Measurements from ENCODE around the gene HEBP2. TPM values are rescaled to one million over a fixed set of nuclear protein-coding genes. Genes with fewer than 3 reads are reported as not detected.

Gene HEBP2
- total RNA-seq, 1 donor from 2014 or later, result 20.0 TPM

DNA sequence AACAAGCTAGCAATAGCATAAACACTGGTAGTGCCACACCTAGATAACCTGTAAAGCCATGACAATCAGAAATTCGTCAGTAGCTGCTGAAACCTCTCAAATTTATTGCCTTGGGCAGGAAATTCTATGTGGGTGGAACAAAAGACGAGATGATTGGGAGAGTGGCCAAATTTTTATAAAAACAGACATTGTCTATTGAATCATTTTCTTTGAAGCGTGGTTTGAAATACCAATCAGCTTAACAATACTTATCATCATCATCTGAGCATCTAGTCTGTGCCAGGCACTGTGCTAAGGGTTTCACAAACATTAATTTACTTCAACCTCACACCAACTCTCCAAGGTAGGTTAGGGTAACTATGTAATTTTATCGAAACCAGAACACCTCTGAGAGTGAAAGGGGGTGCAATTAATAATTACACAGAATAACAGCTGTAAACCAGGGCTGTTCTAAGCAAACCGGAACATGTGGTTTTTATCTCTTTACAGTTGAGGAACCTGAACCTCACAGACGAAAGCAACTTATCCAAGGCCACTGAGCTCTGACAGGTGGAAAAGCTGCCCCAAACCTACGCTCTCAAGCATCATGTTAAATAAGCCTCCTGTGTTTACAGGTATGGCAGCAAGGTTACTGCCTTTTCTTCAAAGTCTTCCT lies 51.9 kb downstream of the HEBP2 start:
- Mint-ChIP-seq H3K27me3 (ENCODE audit: low read depth) (no peaks in the 10 kb centered on the region), H3K4me3 (ENCODE audit: low read depth) (peak overlapping the region; percentile 5), H3K9me3 (no peaks in the 10 kb centered on the region), H3K36me3 (ENCODE audit: low read depth) (no peaks in the 10 kb centered on the region), H3K27ac (peak overlapping the region; percentile 55), H3K4me1 (ENCODE audit: low read depth) (peaks cover 25% of the 10 kb centered on the region)
- intact Hi-C loops (cut with micrococcal nuclease), result loop anchor here (1.0 kb wide), 1 partner anchor 45 kb away; no protein-coding TSS in a partner anchor
- DNase-seq (ENCODE audit: low spot score), result peak; percentile 14

GRCh38 chr6:138456401-138456790 lies 52.4 kb downstream of the HEBP2 start:
- Mint-ChIP-seq H3K27ac (peak overlapping the region; percentile 22), H3K4me3 (ENCODE audit: low read depth) (no peak overlapping the region), H3K27me3 (ENCODE audit: low read depth) (no peaks in the 10 kb centered on the region), H3K9me3 (no peaks in the 10 kb centered on the region), H3K36me3 (ENCODE audit: low read depth) (no peaks in the 10 kb centered on the region), H3K4me1 (ENCODE audit: low read depth) (peaks cover 25% of the 10 kb centered on the region)
- no peak for DNase-seq (ENCODE audit: low spot score)
- intact Hi-C loops (cut with micrococcal nuclease), result no loop called here

DNA sequence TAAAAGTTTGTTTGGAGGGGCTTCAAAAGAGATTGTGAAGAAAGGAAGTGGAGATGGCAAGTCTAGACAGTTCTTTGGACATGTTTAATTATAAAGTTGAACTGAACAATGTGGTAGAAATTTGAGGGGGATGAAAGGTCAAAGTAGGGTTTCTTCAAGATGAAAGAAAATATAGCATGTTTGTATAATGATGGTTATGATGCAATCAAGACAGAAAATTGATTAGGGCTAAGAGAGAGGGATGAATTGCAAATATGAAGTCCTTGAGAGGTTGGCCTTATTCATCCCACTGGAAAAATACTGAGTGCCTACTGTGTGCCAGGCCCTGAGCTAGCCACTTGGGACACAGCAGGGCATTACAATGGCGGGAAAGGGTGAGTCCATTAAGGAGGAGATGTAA lies 57.6 kb downstream of the HEBP2 start:
- Mint-ChIP-seq H3K27ac (no peak overlapping the region), H3K27me3 (ENCODE audit: low read depth) (no peaks in the 10 kb centered on the region), H3K4me3 (ENCODE audit: low read depth) (no peak overlapping the region), H3K36me3 (ENCODE audit: low read depth) (peaks cover 3% of the 10 kb centered on the region), H3K9me3 (no peaks in the 10 kb centered on the region), H3K4me1 (ENCODE audit: low read depth) (peaks cover 10% of the 10 kb centered on the region)
- intact Hi-C loops (cut with micrococcal nuclease), result no loop called here
- DNase-seq (ENCODE audit: low spot score), result no peak

DNA sequence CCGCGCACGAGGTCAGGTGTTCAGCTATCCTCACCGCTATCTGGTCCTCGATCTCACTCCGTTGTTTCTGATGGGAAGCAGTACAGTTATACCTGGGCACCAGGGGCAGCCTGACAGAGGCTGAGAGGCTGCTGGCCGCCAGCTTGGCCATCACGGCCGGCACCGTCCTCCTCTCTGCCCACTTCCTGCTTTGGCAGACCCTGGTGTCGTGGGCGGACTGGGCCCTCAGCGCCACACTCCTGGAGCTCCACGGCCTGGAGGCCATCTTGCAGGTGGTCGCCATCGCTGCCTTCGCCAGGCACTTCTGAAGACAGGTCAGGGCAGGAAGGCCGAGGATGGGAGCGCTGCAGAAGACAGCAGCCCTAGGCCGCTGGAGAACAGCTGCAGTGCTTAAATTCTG lies 60.1 kb downstream of the HEBP2 start:
- H3K27ac Mint-ChIP-seq, result no peak overlapping the region
- intact Hi-C loops (cut with micrococcal nuclease), result no loop called here
- H3K9me3 Mint-ChIP-seq, result no peaks in the 10 kb centered on the region
- no peaks in the 10 kb centered on the region for H3K27me3 Mint-ChIP-seq (ENCODE audit: low read depth)
- H3K36me3 Mint-ChIP-seq (ENCODE audit: low read depth), result peaks cover 3% of the 10 kb centered on the region
- no peak overlapping the region for H3K4me3 Mint-ChIP-seq (ENCODE audit: low read depth)
- peaks cover 5% of the 10 kb centered on the region for H3K4me1 Mint-ChIP-seq (ENCODE audit: low read depth)
- DNase-seq (ENCODE audit: low spot score), result no peak

DNA sequence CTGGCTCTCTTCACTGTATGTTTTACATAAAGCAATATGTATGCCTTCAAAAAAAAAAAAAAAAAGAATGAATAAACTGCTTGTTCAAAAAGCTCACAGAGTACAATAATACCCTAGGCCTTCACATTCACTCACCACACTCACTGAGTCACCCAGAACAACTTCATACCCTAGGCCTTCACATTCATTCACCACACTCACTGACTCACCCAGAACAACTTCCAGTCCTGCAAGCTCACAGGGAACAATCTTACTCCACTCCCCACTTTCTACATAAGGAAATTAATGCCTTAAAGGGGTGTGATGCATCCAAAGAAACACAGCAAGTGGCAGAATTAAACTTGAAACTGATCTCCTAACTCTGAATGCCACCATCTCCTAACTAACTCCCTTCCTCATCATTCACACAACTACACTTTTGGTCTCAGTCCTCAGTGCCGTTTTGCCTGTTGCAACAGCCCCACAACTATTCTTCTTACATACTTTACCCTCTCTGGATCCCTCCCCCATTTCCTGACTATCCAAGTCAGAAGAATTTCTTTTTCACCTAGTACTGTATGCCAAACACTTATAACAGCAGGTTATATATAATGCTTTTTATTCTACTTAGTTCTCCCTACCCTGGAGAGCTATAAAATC lies 61.1 kb downstream of the HEBP2 start:
- Mint-ChIP-seq H3K4me1 (ENCODE audit: low read depth) (peaks cover 5% of the 10 kb centered on the region), H3K9me3 (no peaks in the 10 kb centered on the region), H3K27me3 (ENCODE audit: low read depth) (peaks cover 2% of the 10 kb centered on the region), H3K27ac (no peak overlapping the region), H3K4me3 (ENCODE audit: low read depth) (no peak overlapping the region), H3K36me3 (ENCODE audit: low read depth) (peaks cover 3% of the 10 kb centered on the region)
- intact Hi-C loops (cut with micrococcal nuclease), result no loop called here
- no peak for DNase-seq (ENCODE audit: low spot score)

DNA sequence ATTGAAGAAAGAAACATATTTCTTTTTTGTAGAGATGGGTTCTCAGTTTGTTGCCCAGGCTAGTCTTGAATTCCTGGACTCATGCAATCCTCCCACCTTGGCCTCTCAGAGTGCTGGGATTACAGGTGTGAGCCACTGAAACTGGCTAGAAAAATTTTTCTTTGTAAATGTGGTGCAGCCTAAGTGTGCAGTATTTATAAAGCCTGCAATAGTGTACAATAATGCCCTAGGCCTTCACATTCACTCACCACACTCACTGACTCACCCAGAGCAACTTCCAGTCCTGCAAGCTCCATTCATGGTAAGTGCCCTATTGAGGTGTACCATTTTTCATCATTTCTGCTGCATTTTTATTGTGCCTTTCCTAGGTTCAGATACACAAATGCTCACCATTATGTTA lies 63.9 kb downstream of the HEBP2 start:
- peaks cover 4% of the 10 kb centered on the region for H3K27me3 Mint-ChIP-seq (ENCODE audit: low read depth)
- no peak overlapping the region for H3K27ac Mint-ChIP-seq
- H3K4me3 Mint-ChIP-seq (ENCODE audit: low read depth), result no peak overlapping the region
- peaks cover 5% of the 10 kb centered on the region for H3K4me1 Mint-ChIP-seq (ENCODE audit: low read depth)
- H3K36me3 Mint-ChIP-seq (ENCODE audit: low read depth), result peaks cover 3% of the 10 kb centered on the region
- no peaks in the 10 kb centered on the region for H3K9me3 Mint-ChIP-seq
- no peak for DNase-seq (ENCODE audit: low spot score)
- intact Hi-C loops (cut with micrococcal nuclease), result no loop called here

GRCh38 chr6:138468320-138469015 lies 64.4 kb downstream of the HEBP2 start:
- no peaks in the 10 kb centered on the region for H3K9me3 Mint-ChIP-seq
- H3K27me3 Mint-ChIP-seq (ENCODE audit: low read depth), result peaks cover 6% of the 10 kb centered on the region
- DNase-seq (ENCODE audit: low spot score), result no peak
- H3K4me1 Mint-ChIP-seq (ENCODE audit: low read depth), result peaks cover 5% of the 10 kb centered on the region
- H3K4me3 Mint-ChIP-seq (ENCODE audit: low read depth), result no peak overlapping the region
- H3K36me3 Mint-ChIP-seq (ENCODE audit: low read depth), result no peaks in the 10 kb centered on the region
- H3K27ac Mint-ChIP-seq, result no peak overlapping the region
- intact Hi-C loops (cut with micrococcal nuclease), result no loop called here

Other genes with a start within 250 kb of the HEBP2 start
- gene ARFGEF3, start 242.3 kb upstream of the HEBP2 start, total RNA-seq, result 0.48 and 0.55 TPM in 2 replicates
- not detected in 2 replicates for gene PBOV1, start 185.7 kb upstream of the HEBP2 start, total RNA-seq
- gene SMIM28, start 26.3 kb upstream of the HEBP2 start, total RNA-seq, result not detected in 2 replicates
- gene NHSL1, start 95.3 kb downstream of the HEBP2 start, total RNA-seq, result 1.5 and 2.4 TPM in 2 replicates

Measured in activated T-helper 2 cell treated with anti-CD3 and anti-CD28 coated beads, Interferon-gamma antibody, Interleukin-2, Interleukin-4, amounts not matched to agents 10 μg/mL and 5 μg/mL and 100 μg/mL, durations not matched to agents 14 hours and 24 hours and 36 hours (primary cell).